HG02588 (cell line): ENCODE data around the gene MARCHF4.

Experiments used
- ATAC-seq: cut with Tn5 transposase; IDR thresholded peaks from one replicate; pipeline ENCODE4 v1.9.1; 2021; ENCODE audit warnings: mild to moderate bottlenecking, moderate library complexity; ENCODE audit not compliant: unreplicated experiment

The MARCHF4 gene

GRCh38 chr2:216352653-216353270, 19.5 kb downstream of the MARCHF4 start:
- no peak for ATAC-seq

DNA sequence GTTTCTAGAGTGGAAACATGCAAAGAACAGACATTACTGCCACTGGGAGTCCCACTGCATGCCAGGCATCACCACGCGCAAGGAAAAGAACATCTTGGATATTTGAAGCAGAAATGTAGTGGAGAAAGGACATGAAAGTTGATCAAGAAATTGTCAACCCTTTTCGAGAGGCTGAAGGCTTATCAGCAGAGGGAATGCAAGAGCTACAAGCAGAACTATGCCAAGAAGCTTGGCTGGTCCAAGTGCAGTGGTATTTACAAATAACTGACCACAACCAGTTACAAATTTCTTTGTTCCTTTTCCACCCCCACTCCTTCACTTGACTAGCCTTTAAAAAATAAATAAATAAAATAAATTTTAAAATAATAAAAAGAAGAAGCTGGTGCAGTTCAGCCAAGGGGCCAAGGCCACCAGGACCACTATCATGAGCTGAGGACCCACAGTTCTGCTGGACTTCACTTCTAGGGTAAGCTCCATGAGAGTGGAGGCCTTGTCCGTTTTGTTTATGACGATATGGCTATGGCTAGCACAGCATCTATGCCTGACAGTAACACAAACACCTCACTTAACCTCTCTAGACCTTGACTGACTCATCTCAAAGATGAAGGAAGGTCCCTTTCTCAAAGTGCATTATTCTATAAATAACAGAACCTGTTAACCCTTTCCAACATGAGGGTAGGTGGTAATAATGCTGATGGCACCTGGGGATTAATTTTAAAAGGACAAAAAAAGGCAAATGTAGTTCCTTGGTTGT, 20.9 kb downstream of the MARCHF4 start:
- no peak for ATAC-seq

DNA sequence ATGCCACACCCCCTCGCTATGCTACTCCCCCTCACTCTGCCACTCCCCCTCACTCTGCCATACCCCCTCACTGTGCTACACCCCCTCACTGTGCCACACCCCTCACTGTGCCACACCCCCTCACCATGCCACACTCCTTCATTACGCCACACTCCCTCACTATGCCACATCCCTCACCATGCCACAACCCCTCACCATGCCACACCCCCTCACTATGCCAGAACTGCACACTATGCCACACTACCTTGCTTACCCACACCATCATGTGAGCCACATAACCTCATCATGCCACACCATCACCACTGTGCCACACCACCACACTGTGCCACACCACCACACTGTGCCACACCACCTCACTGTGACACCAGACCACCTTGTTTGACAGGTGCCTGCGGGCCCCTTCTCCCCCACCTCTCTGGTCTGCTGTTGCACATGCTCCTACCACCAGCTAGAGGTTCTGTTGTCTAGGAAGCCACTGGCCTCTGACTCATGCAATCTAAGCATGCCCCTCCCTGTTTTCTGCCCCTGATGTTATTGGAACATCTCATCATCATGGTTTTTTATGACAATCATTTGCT, 22.0 kb downstream of the MARCHF4 start:
- ATAC-seq: no peak

DNA sequence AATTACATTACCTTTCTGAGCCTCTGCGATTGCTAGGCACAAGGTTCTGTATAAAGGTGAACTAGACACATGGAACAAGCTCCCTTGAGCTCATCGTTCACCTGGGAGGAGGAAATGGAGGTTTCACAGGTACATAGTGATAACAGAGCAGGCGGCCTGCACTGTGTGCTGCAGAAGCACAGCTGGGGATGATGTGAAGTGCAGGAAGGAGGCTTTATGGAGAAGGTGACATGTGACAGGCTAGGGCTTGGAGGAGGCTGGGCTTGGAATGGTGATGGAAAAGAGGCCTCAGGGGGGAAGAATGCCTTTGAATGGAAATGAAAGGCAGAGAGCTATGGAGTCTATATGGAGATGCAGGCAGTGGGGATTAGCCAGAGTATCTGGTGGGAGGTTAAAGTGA, 22.9 kb downstream of the MARCHF4 start:
- ATAC-seq: no peak

- ATAC-seq: no peak
Measured at GRCh38 chr2:216348756-216349308, 23.5 kb downstream of the MARCHF4 start.

DNA sequence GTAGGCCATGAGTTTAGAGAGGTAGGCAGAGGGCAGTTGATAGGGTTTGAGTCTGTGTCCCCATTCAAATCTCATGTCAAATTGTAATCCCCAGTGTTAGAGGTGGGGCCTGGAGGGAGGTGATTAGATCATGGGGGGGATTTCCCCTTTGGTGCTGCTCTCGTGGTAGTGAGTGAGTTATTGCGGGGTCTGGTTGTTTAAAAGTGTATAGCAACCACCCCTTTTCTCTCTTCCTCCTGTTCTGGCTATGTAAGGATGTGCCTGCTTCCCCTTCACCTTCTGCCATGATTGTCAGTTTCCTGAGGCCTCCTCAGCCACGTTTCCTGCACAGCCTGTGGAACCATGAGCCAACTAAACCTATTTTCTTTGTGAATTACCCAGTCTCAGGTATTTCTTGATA, 25.5 kb downstream of the MARCHF4 start:
- ATAC-seq: no peak

- no peak for ATAC-seq
Measured at GRCh38 chr2:216345846-216346245, 26.4 kb downstream of the MARCHF4 start.

DNA sequence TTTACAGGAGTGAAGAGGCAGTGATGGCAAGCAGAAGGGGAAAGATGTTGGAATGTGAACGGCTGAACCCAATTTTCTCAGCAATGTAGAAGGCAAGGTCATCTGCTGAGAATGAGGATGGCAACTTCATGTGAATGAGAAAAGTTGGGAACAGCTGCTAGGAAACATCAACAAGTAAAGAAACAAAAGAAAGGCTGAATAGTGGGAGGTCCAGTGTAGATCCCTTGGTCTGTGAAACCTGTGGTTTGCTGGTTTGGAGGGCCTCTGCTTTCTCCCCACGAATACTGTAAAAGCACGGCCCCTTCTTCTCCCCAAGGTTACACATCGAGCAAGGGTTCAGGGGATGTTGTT, 27.4 kb downstream of the MARCHF4 start:
- ATAC-seq: no peak

GRCh38 chr2:216344206-216344949, 27.9 kb downstream of the MARCHF4 start:
- ATAC-seq: no peak

DNA sequence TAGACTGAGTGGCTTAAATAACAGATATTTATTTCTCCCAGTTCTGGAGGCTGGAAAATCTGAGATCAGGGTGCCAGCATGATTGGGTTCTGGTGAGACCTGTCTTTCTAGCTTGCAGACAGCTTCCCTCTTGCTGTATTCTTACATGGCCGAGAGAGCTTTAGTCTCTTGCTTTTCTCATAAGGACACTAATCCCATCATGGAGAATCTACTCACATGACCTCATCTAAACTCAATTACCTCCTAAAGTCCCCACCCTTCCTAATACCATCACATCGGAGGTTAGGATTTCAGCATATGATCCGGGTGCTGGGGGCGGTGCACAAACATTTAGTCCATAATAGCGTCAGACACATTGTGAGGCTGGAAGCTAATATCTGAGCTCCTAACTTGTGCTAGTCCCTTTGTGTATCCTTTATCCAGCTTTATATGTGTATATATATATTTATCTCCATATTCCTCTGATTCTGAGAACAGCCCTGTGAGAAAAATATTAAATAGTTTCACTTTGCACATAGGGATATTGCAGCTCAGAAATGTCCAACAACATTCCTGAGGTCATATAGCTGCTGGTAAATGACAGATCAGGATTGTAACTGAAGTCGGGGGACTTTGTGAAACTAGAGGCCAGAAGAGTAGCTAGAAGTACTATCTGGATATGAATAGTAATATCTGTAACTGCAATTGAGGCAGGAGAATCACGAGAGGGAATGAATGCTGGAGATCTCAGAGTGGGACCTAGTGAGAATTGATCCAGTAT, 28.9 kb downstream of the MARCHF4 start:
- no peak for ATAC-seq

- no peak for ATAC-seq
Measured at GRCh38 chr2:216341121-216341520, 31.2 kb downstream of the MARCHF4 start.

- ATAC-seq: no peak
Measured at GRCh38 chr2:216340280-216340631, 32.0 kb downstream of the MARCHF4 start.

- ATAC-seq: no peak
Measured at GRCh38 chr2:216339456-216340279, 32.6 kb downstream of the MARCHF4 start.

DNA sequence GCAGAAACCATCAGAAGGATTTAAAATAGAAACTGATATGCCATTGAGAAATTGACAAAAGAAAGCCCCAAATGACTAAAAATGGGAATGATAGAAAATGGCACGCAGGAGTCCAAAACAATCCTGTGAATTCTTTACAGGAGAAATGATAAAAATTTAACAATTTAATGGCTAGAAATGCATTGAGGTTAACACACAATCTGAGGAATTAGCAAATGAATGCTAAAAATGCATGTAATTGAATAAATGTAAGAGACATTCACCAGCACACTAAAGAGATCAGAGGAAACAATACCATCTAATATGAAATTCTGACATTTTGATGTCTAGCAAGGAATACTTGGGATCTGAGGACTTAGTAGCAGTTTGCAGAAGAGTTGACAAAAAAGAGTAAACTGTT, 37.0 kb downstream of the MARCHF4 start:
- no peak for ATAC-seq

DNA sequence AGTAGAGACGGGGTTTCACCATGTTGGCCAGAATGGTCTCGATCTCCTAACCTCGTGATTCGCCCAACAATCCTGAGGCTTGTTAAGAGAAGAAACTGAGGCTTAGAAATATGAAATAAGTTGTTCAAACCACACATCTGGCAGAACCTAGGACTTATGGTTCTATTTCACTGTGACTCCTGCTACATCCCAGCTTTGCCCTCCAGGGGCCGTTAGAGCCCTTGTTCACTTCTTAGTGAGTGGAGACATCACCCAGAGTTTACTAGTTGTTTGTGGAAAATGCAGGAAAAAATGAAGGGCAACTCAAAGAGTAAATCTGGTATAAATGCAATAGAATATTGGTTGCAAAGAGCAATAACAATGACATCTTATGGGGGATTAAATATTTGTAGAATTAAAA, 43.9 kb downstream of the MARCHF4 start:
- no peak for ATAC-seq

- ATAC-seq: no peak
Measured at GRCh38 chr2:216327447-216327935, 44.8 kb downstream of the MARCHF4 start.
